Calu3 (cell line): ENCODE results near the gene RGMA. TPM values are rescaled to one million over a fixed set of nuclear protein-coding genes. Genes with fewer than 3 reads are reported as not detected.

ENCODE experiments used
- BruUV-seq: library from RNA; stranded (reverse); fragments of 400-500 nt; replicated peaks from 2 replicates; lab custom pipeline; 2021; lab: Mats Ljungman, UMichigan
- CTCF ChIA-PET: fragments of 300-600 bp; sonication (Branson Sonifier 250); formaldehyde crosslinking; loops from one replicate; lab custom pipeline; 2022; ENCODE audit warnings: antibody characterized with exemption; lab: Charles Lee
- DNase-seq: peaks from one replicate; pipeline ENCODE4 v3.0.0; 2022
- H3K27ac Mint-ChIP-seq: one replicate; pipeline ENCODE4 v1.8.0; 2022; ENCODE audit warnings: mixed read lengths; ENCODE audit not compliant: unreplicated experiment
- H3K27me3 Mint-ChIP-seq: one replicate; pipeline ENCODE4 v1.8.0; 2022; ENCODE audit warnings: mixed read lengths; ENCODE audit not compliant: unreplicated experiment
- H3K36me3 Mint-ChIP-seq: one replicate; pipeline ENCODE4 v1.8.0; 2022; ENCODE audit warnings: mild to moderate bottlenecking, moderate library complexity, mixed read lengths; ENCODE audit not compliant: insufficient read depth, unreplicated experiment
- H3K4me1 Mint-ChIP-seq: one replicate; pipeline ENCODE4 v1.8.0; 2022; ENCODE audit warnings: mild to moderate bottlenecking, low read depth, mixed read lengths; ENCODE audit not compliant: unreplicated experiment
- H3K4me3 Mint-ChIP-seq: one replicate; pipeline ENCODE4 v1.8.0; 2022; ENCODE audit warnings: mild to moderate bottlenecking, low read depth, moderate library complexity, mixed read lengths; ENCODE audit not compliant: unreplicated experiment
- H3K9me3 Mint-ChIP-seq: one replicate; pipeline ENCODE4 v1.8.0; 2022; ENCODE audit warnings: low read depth, mixed read lengths; ENCODE audit not compliant: unreplicated experiment
- CTCF ChIP-seq: fragments of 200-600 bp; IDR thresholded peaks from one replicate; pipeline ENCODE4 v1.8.0; 2022; ENCODE audit warnings: antibody characterized with exemption; ENCODE audit not compliant: unreplicated experiment
- intact Hi-C: fragments of 100-400 bp; cut with micrococcal nuclease; formaldehyde crosslinking; loops from one replicate; pipeline ENCODE4 v1.10.0; 2022; ENCODE audit not compliant: unreplicated experiment
- total RNA-seq: library from RNA; stranded (reverse); gene quantifications from 2 replicates; pipeline ENCODE4 v1.2.3, GENCODE V29; 2022

RGMA gene
- total RNA-seq, 1 experiment from 2014 or later = 0.78 TPM

GRCh38 chr15:93081399-93081798, 7.6 kb downstream of the RGMA start:
- no TSS peak for BruUV-seq
- CTCF ChIA-PET = no interaction called here
- intact Hi-C loops = loop anchor here (10.0 kb wide), 1 partner anchor 533 kb away; no protein-coding TSS in a partner anchor
- no peak for TF ChIP-seq CTCF
- Mint-ChIP-seq H3K27me3 (peaks cover 97% of the 10 kb centered on the region), H3K4me1 (no peaks in the 10 kb centered on the region), H3K27ac (no peak overlapping the region), H3K9me3 (no peaks in the 10 kb centered on the region), H3K36me3 (no peaks in the 10 kb centered on the region), H3K4me3 (no peak overlapping the region)
- DNase-seq = no peak

GRCh38 chr15:93080451-93080850, 8.6 kb downstream of the RGMA start:
- H3K9me3 Mint-ChIP-seq = no peaks in the 10 kb centered on the region

GRCh38 chr15:93076875-93077274, 12.1 kb downstream of the RGMA start:
- intact Hi-C loops = loop anchor here (5.0 kb wide), 1 partner anchor 805 kb away; no protein-coding TSS in a partner anchor
- H3K27ac Mint-ChIP-seq = no peak overlapping the region
- H3K4me1 Mint-ChIP-seq = peaks cover 16% of the 10 kb centered on the region
- BruUV-seq = no TSS peak
- no peak for TF ChIP-seq CTCF
- H3K9me3 Mint-ChIP-seq = no peaks in the 10 kb centered on the region
- DNase-seq = no peak
- peaks cover 97% of the 10 kb centered on the region for H3K27me3 Mint-ChIP-seq
- CTCF ChIA-PET = interaction anchor here (1.3 kb wide), 1 partner anchor 11 kb away, joined by 7 read pairs; no protein-coding TSS in a partner anchor
- peaks cover 16% of the 10 kb centered on the region for H3K36me3 Mint-ChIP-seq
- no peak overlapping the region for H3K4me3 Mint-ChIP-seq

More at GRCh38 chr15:93080451-93080850, 8.6 kb downstream of the RGMA start:
- TF ChIP-seq CTCF = no peak
- no peaks in the 10 kb centered on the region for H3K4me1 Mint-ChIP-seq
- intact Hi-C loops = loop anchor here (10.0 kb wide), 1 partner anchor 534 kb away; no protein-coding TSS in a partner anchor
- DNase-seq = no peak
- H3K36me3 Mint-ChIP-seq = no peaks in the 10 kb centered on the region
- H3K4me3 Mint-ChIP-seq = no peak overlapping the region
- peaks cover 97% of the 10 kb centered on the region for H3K27me3 Mint-ChIP-seq
- no TSS peak for BruUV-seq
- CTCF ChIA-PET = interaction anchor here (0.6 kb wide), 1 partner anchor 127 kb away, joined by 3 read pairs; no protein-coding TSS in a partner anchor
- H3K27ac Mint-ChIP-seq = no peak overlapping the region

GRCh38 chr15:93076217-93076616, 12.8 kb downstream of the RGMA start:
- intact Hi-C loops = loop anchor here (5.0 kb wide), 1 partner anchor 804 kb away; no protein-coding TSS in a partner anchor
- no peak for TF ChIP-seq CTCF
- Mint-ChIP-seq H3K36me3 (peaks cover 16% of the 10 kb centered on the region), H3K4me3 (no peak overlapping the region), H3K4me1 (peaks cover 21% of the 10 kb centered on the region), H3K9me3 (no peaks in the 10 kb centered on the region), H3K27ac (no peak overlapping the region), H3K27me3 (peaks cover 97% of the 10 kb centered on the region)
- CTCF ChIA-PET = no interaction called here
- BruUV-seq = no TSS peak
- no peak for DNase-seq
